Lung microvascular endothelial cell (primary cell): ENCODE measurements around the gene LCE2A. TPM values are rescaled to one million over a fixed set of nuclear protein-coding genes. Genes with fewer than 3 reads are reported as not detected.
A peak's percentile ranks its signal among the peaks of the same experiment; 100 is the strongest.

Source experiments
- DNase-seq, 2 donors: peaks; one replicate each; pipeline versions ENCODE4 v3.0.0 to v3.0.0-alpha.2; 2010; ENCODE audit warnings: low read depth in 2 of 2
- total RNA-seq: library from RNA; depleted of rRNA; stranded (reverse); fragments of >200 nt; gene quantifications from 2 replicates; pipeline ENCODE4 v1.2.1, GENCODE V29; 2014

Gene LCE2A
- total RNA-seq, 1 donor from 2014 or later, result not detected

DNA sequence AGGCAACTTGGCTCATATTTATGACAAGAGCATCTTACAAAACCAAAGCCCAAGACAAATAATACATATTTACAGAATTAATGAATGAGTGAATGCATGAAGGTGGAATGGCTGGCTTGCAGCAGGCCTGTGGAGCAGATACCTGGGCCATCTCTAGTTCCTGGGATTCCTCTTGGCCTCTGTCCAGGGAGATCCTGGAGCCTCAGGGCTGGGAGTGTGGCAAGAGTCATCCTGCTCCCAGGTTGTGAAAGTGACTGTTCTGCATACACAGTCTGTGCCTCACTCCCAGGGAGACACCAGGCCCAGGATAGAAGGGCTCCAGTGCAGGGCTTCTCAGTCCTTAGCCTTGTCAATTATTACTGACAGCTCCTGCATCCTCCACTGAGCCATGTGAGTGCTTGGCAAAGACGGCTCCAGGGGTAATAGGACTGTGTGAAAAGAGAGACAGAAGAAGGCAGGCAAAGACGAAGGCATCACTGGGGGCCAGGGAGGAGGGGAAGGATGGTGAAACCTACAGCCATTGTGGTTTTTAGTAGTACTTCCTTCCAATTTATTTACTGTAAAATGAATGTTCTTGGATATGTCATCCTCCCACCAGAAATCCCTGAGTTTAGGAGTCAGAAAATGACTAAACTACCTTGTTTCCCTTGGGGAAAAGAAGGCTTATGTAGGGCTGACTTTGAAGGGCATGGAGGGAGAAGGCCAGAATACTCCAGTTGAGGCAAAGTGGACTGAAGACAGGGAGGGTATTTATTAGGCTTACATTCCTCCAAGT lies 45.4 kb downstream of the LCE2A start:
- no peak for DNase-seq

DNA sequence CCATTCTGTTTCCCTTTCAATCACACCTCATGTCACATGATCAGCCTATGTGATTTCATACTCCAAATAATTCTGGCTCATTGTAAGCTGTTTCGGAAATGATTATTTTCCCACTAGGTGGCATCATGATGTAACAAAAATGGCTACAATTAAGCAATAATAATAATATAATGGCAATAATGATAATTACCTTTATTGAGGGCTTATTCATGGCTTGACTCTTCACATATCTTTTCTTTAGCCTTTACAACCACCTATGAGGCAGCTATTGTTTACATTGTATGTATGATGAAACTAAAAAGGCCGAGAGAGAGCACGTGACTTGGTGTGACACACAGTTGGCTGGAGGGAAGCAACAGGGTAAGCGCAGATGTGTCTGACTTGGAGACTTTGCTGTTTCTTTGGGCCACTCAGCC lies 47.2 kb downstream of the LCE2A start:
- peak; percentile 24 to 54 for DNase-seq

DNA sequence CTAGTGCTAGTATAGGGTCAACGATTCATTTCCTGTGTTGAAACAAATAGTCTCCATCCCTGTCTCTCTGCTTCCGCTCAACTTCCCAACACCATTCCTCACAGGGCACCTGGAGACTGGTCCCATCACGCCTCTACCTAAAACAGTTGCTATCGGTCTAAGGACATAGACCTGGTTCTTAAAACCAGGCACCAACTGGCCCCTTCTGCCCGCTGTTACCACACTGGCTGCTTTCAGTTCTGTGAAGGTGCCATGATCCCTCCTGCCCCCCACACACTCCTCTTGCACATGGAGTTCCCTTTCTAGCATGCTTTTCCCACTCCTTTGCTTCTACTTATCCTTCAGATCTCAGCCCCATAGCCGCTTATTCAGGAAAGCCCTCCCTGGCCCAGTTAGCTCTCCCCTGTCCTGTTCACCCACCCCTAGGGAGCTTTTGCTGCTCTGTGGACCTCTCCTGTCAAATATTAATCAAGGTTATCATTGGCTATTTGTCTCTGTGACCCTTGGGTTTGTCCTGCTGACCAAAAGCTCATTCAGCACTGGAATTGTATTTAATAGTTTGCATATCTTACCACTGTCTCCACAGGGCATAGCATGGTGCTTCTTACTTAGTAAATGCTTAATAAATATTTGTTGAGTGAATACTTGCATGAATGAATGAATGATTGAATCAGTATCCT lies 47.8 kb downstream of the LCE2A start:
- DNase-seq, result no peak

DNA sequence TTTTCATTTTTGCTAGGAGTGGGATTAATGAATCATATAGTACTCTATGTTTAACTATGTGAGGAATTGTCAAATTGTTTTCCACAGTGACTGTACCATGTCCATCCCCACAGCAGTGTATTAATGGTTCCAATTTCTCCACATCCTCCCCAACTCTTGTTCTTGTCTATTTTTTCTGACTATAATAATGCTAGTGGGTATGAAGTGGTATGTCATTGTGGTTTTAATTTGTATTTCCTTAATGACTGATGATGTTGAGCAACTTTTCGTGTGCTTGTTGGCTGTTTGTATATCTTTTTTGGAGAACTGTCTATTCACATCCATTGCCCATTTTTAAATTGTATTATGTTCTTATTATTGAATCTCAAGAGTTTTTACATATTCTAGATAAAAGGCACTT lies 49.7 kb downstream of the LCE2A start:
- no peak for DNase-seq

Other genes with a start within 250 kb of the LCE2A start
- not detected in 2 replicates for gene LCE5A, start 187.5 kb upstream of the LCE2A start, total RNA-seq
- gene CRCT1, start 183.9 kb upstream of the LCE2A start, total RNA-seq, result not detected in 2 replicates
- not detected in 2 replicates for gene LCE3E, start 131.6 kb upstream of the LCE2A start, total RNA-seq
- gene LCE3D, start 117.8 kb upstream of the LCE2A start, total RNA-seq, result not detected in 2 replicates
- not detected in 2 replicates for gene LCE3C, start 98.1 kb upstream of the LCE2A start, total RNA-seq
- gene LCE3B, start 84.5 kb upstream of the LCE2A start, total RNA-seq, result not detected in 2 replicates
- not detected in 2 replicates for gene LCE3A, start 75.2 kb upstream of the LCE2A start, total RNA-seq
- not detected in 2 replicates for gene LCE2D, start 35.0 kb upstream of the LCE2A start, total RNA-seq
- gene LCE2C, start 23.1 kb upstream of the LCE2A start, total RNA-seq, result not detected in 2 replicates
- not detected in 2 replicates for gene LCE2B, start 12.2 kb upstream of the LCE2A start, total RNA-seq
- gene LCE4A, start 9.8 kb downstream of the LCE2A start, total RNA-seq, result not detected in 2 replicates
- not detected in 2 replicates for gene KPRP, start 59.7 kb downstream of the LCE2A start, total RNA-seq
- gene LCE1F, start 76.8 kb downstream of the LCE2A start, total RNA-seq, result not detected in 2 replicates
- gene LCE1E, start 87.9 kb downstream of the LCE2A start, total RNA-seq, result not detected in 2 replicates
- gene LCE1D, start 98.4 kb downstream of the LCE2A start, total RNA-seq, result not detected in 2 replicates
- gene LCE1C, start 108.3 kb downstream of the LCE2A start, total RNA-seq, result not detected in 2 replicates
- not detected in 2 replicates for gene LCE1B, start 113.6 kb downstream of the LCE2A start, total RNA-seq
- not detected in 2 replicates for gene LCE1A, start 129.1 kb downstream of the LCE2A start, total RNA-seq
- not detected in 2 replicates for gene LCE6A, start 144.5 kb downstream of the LCE2A start, total RNA-seq
- gene LCE7A, start 161.7 kb downstream of the LCE2A start, total RNA-seq, result not detected in 2 replicates
- gene SMCP, start 180.0 kb downstream of the LCE2A start, total RNA-seq, result not detected in 2 replicates
- gene IVL, start 210.2 kb downstream of the LCE2A start, total RNA-seq, result not detected in 2 replicates
- not detected in 2 replicates for gene SPRR5, start 248.9 kb downstream of the LCE2A start, total RNA-seq